Suprapubic skin (tissue), 4 donors: ENCODE measurements around the gene SYT11.

Experiments used
- CTCF ChIP-seq, 2 donors: fragments of 200-600 bp in 1 of 2; fragments of 450-650 bp in 1 of 2; sonication (generic) in 1 of 2; IDR thresholded peaks; one replicate each; pipeline ENCODE4 v1.5.1; 2016 to 2019; ENCODE audit warnings: antibody characterized with exemption in 2 of 2, mild to moderate bottlenecking in 1 of 2, moderate library complexity in 1 of 2
- POLR2A ChIP-seq, 2 donors: fragments of 450-650 bp; IDR thresholded peaks; one replicate each; pipeline ENCODE4 v1.6.1; 2017; ENCODE audit warnings: antibody characterized with exemption in 2 of 2, mild to moderate bottlenecking in 2 of 2, moderate library complexity in 2 of 2
- POLR2AphosphoS5 ChIP-seq, 3 donors: sonication (generic); formaldehyde crosslinking; IDR thresholded peaks; one replicate each; pipeline ENCODE4 v1.6.1; 2017; ENCODE audit warnings: antibody characterized with exemption in 3 of 3

DNA sequence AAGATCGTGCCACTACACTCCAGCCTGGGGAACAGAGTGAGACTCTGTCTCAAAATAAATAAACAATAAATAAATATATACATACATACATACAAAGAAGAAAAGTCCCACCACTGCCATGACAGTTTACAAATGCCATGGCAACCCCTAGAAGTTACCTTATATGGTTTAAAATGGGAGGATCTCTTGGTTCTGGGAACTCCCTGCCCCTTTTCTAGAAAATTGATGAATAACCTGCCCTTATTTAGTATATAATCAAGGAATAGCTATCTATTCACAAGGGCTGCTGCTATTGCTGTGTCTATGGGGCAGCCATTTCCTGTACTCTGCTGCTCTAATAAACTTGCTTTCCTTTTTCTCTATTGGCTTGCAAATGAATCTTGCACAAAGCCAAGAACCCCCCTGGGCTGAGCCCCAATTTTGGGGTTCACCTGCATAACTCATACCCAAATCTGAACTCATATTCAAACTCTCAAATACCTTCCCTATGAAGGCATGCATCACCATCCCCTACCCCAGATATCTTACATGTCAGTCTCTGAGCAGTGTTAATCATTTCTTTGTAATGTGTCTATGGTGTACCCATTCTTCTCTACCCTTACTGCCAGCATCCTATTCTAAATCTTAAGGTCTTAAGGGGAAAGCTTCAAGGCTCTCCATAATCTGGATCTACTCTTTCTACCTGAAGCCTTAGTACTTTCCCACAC, 11.4 kb upstream of the SYT11 start:
- TF ChIP-seq POLR2A (IDR thresholded peaks at IDR 0.05) (no peak), POLR2AphosphoS5 (IDR thresholded peaks at IDR 0.05) (no peak), CTCF (IDR thresholded peaks at IDR 0.05) (no peak)
